Activated naive CD8-positive, alpha-beta T cell treated with anti-CD3 and anti-CD28 coated beads, Interleukin-2, amount 50 U/mL, for 16 hours (primary cell): ENCODE measurements around the gene ANO3.
"Not testable (repeated sequence)": the region's sequence is repeated elsewhere in the genome, so short reads cannot be mapped to it uniquely, and the experiment has no call there.

Experiments used
- DNase-seq: peaks from one replicate; pipeline ENCODE4 v3.0.0-alpha.2; 2020; ENCODE audit warnings: low read depth, low spot score

Gene ANO3

GRCh38 chr11:26573896-26574295, 242.0 kb downstream of the ANO3 start:
- DNase-seq = no peak

- no peak for DNase-seq
Measured at GRCh38 chr11:26575946-26576345, 244.0 kb downstream of the ANO3 start.

GRCh38 chr11:26578998-26579661, 247.2 kb downstream of the ANO3 start:
- DNase-seq = no peak

- DNase-seq = no peak
Measured at GRCh38 chr11:26579683-26580082, 247.8 kb downstream of the ANO3 start.

- DNase-seq = no peak
Measured at GRCh38 chr11:26580929-26581328, 249.0 kb downstream of the ANO3 start.

GRCh38 chr11:26583550-26583949, 251.6 kb downstream of the ANO3 start:
- DNase-seq = no peak

- no peak for DNase-seq
Measured at GRCh38 chr11:26584818-26585217, 252.9 kb downstream of the ANO3 start.

- DNase-seq = no peak
Measured at GRCh38 chr11:26587073-26587472, 255.1 kb downstream of the ANO3 start.

GRCh38 chr11:26593691-26594090, 261.8 kb downstream of the ANO3 start:
- DNase-seq = no peak

- DNase-seq = not testable (repeated sequence)
Measured at GRCh38 chr11:26595207-26595865, 263.4 kb downstream of the ANO3 start.

- DNase-seq = not testable (repeated sequence)
Measured at GRCh38 chr11:26597049-26597689, 265.2 kb downstream of the ANO3 start.

- DNase-seq = no peak
Measured at GRCh38 chr11:26597899-26598298, 266.0 kb downstream of the ANO3 start.

- DNase-seq = no peak
Measured at GRCh38 chr11:26599425-26599824, 267.5 kb downstream of the ANO3 start.

- no peak for DNase-seq
Measured at GRCh38 chr11:26599876-26600434, 268.0 kb downstream of the ANO3 start.

- no peak for DNase-seq
Measured at GRCh38 chr11:26607725-26608506, 276.0 kb downstream of the ANO3 start.

GRCh38 chr11:26608507-26609146, 276.7 kb downstream of the ANO3 start:
- DNase-seq = no peak

GRCh38 chr11:26613759-26614158, 281.8 kb downstream of the ANO3 start:
- DNase-seq = no peak

GRCh38 chr11:26618441-26618840, 286.5 kb downstream of the ANO3 start:
- no peak for DNase-seq

GRCh38 chr11:26620282-26621045, 288.5 kb downstream of the ANO3 start:
- no peak for DNase-seq

- DNase-seq = no peak
Measured at GRCh38 chr11:26621132-26621531, 289.2 kb downstream of the ANO3 start.

- DNase-seq = no peak
Measured at GRCh38 chr11:26622181-26622580, 290.3 kb downstream of the ANO3 start.
